Measurements from ENCODE around the gene TET1. TPM values are rescaled to one million over a fixed set of nuclear protein-coding genes. Genes with fewer than 3 reads are reported as not detected.

The TET1 gene
- polyA plus RNA-seq, 3 donors: 0.01 to 0.08 (median 0.06) TPM

DNA sequence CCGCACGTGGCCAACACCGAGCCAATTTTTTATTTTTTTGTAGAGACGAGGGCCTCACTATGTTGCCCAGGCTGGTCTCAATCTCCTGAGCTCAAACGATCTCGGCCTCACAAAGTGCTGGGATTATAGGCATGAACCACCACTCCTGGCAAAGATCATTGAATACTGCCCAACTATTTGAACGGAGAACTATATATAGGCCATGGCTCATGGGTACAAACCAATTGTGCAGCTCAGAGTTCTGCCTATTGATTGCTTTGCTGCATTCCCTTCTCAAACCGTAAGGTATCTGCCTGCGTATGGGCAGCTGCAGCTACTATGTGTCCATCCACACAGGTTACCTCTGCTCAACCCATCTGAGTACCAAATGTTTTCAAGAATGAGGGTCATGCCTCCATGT, 23.2 kb upstream of the TET1 start:
- H3K4me1 ChIP-seq (ENCODE audit: control insufficient read depth in 1 of 2, insufficient read depth in 2 of 2, low read length in 2 of 2): no peaks in the 10 kb centered on the region
- no peaks in the 10 kb centered on the region for H3K36me3 Mint-ChIP-seq
- no peak overlapping the region for H3K4me3 ChIP-seq (replicated peaks in 1 of 3; ENCODE audit: low read depth in 2 of 3, low read length in 3 of 3)
- TF ChIP-seq CTCF (IDR thresholded peaks at IDR 0.05): no peak
- H3K79me2 ChIP-seq (ENCODE audit: insufficient read depth, low read length): no peaks in the 10 kb centered on the region
- H3K27ac Mint-ChIP-seq: no peak overlapping the region
- no peak for DNase-seq
- H3K27me3 ChIP-seq (ENCODE audit: control insufficient read depth in 2 of 2, insufficient read depth in 2 of 2, low read length in 2 of 2): no peaks in the 10 kb centered on the region
- no peaks in the 10 kb centered on the region for H3K9me3 Mint-ChIP-seq
- H3K27me3 Mint-ChIP-seq (ENCODE audit: low read depth in 3 of 3): peaks cover 5 to 8% (median 5%) of the 10 kb centered on the region in 3 donors
- H3K4me1 Mint-ChIP-seq: no peaks in the 10 kb centered on the region
- no peaks in the 10 kb centered on the region for H4K20me1 ChIP-seq (ENCODE audit: insufficient read depth, low read length)
- H3K4me3 Mint-ChIP-seq: no peak overlapping the region
- intact Hi-C loops (cut with micrococcal nuclease): no loop called here
- 88% methylated on average over 9 of the region's 9 CpGs for WGBS (ENCODE audit: insufficient coverage)
- no peak overlapping the region for H3K4me2 ChIP-seq (replicated peaks; ENCODE audit: extremely low read depth, low read length, poor library complexity, severe bottlenecking)
- H3K36me3 ChIP-seq (replicated peaks in 1 of 2; ENCODE audit: control insufficient read depth in 1 of 2, insufficient read depth in 2 of 2, low read length in 2 of 2): no peaks in the 10 kb centered on the region
- no peak overlapping the region for H3K9ac ChIP-seq (ENCODE audit: insufficient read depth, low read length, poor library complexity, severe bottlenecking)
- no peaks in the 10 kb centered on the region for H3K9me3 ChIP-seq (replicated peaks in 1 of 2; ENCODE audit: control insufficient read depth in 1 of 2, insufficient read depth in 1 of 2, low read length in 2 of 2)
- H2AFZ ChIP-seq (ENCODE audit: insufficient read depth, low read depth, low read length, poor library complexity, severe bottlenecking): no peak overlapping the region
- H3K27ac ChIP-seq (ENCODE audit: low read depth in 1 of 2, low read length in 2 of 2): no peak overlapping the region

DNA sequence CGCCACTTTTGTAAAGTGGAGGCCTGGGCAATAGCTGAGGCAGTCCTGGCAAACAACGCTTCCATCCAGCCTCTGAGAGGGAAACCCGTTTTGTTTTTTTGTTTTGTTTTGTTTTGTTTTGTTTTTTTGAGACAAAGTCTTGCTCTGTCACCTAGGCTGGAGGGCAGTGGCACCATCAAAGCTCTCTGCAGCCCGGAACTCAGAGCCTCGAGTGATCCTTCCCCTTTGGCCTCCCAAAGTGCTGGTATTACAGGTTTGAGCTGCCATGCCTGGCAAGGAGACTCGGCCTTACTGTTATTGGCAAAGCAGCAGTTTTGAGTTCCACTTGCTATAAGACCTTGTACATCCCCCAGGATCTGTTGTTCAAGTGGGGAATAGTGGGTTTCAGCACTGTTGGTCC, 22.3 kb upstream of the TET1 start:
- H3K27me3 ChIP-seq (ENCODE audit: control insufficient read depth in 2 of 2, insufficient read depth in 2 of 2, low read length in 2 of 2): no peaks in the 10 kb centered on the region
- no peaks in the 10 kb centered on the region for H3K4me1 ChIP-seq (ENCODE audit: control insufficient read depth in 1 of 2, insufficient read depth in 2 of 2, low read length in 2 of 2)
- no peak overlapping the region for H3K4me3 ChIP-seq (replicated peaks in 1 of 3; ENCODE audit: low read depth in 2 of 3, low read length in 3 of 3)
- TF ChIP-seq CTCF (IDR thresholded peaks at IDR 0.05): no peak
- Mint-ChIP-seq H3K27ac (no peak overlapping the region), H3K36me3 (no peaks in the 10 kb centered on the region), H3K4me3 (no peak overlapping the region), H3K4me1 (no peaks in the 10 kb centered on the region), H3K27me3 (ENCODE audit: low read depth in 3 of 3) (peaks cover 4 to 8% (median 5%) of the 10 kb centered on the region in 3 donors), H3K9me3 (no peaks in the 10 kb centered on the region)
- no peaks in the 10 kb centered on the region for H3K36me3 ChIP-seq (replicated peaks in 1 of 2; ENCODE audit: control insufficient read depth in 1 of 2, insufficient read depth in 2 of 2, low read length in 2 of 2)
- 100% methylated on average over 1 of the region's 6 CpGs for WGBS (ENCODE audit: insufficient coverage)
- H3K4me2 ChIP-seq (replicated peaks; ENCODE audit: extremely low read depth, low read length, poor library complexity, severe bottlenecking): no peak overlapping the region
- H3K79me2 ChIP-seq (ENCODE audit: insufficient read depth, low read length): no peaks in the 10 kb centered on the region
- H4K20me1 ChIP-seq (ENCODE audit: insufficient read depth, low read length): no peaks in the 10 kb centered on the region
- no peaks in the 10 kb centered on the region for H3K9me3 ChIP-seq (replicated peaks in 1 of 2; ENCODE audit: control insufficient read depth in 1 of 2, insufficient read depth in 1 of 2, low read length in 2 of 2)
- no peak for DNase-seq
- intact Hi-C loops (cut with micrococcal nuclease): no loop called here
- H3K9ac ChIP-seq (ENCODE audit: insufficient read depth, low read length, poor library complexity, severe bottlenecking): no peak overlapping the region
- no peak overlapping the region for H3K27ac ChIP-seq (ENCODE audit: low read depth in 1 of 2, low read length in 2 of 2)
- H2AFZ ChIP-seq (ENCODE audit: insufficient read depth, low read depth, low read length, poor library complexity, severe bottlenecking): no peak overlapping the region

Data from CD14-positive monocyte (primary cell).